Stomach smooth muscle (tissue), 2 donors: ENCODE results near the gene ACSL3.
"Not testable (repeated sequence)": the region's sequence is repeated elsewhere in the genome, so short reads cannot be mapped to it uniquely, and the experiment has no call there.

Experiments used
- H3K27ac ChIP-seq: one replicate; pipeline ENCODE4 v1.7.0; 2013; ENCODE audit warnings: mild to moderate bottlenecking, low read length, inconsistent platforms
- H3K27me3 ChIP-seq, 2 donors: one replicate each; pipeline ENCODE4 v1.7.0; 2013; ENCODE audit warnings: low read length in 2 of 2; ENCODE audit not compliant: insufficient read depth in 2 of 2, control insufficient read depth in 1 of 2
- H3K36me3 ChIP-seq, 2 donors: one replicate each; pipeline ENCODE4 v1.7.0; 2013; ENCODE audit warnings: low read length in 2 of 2; ENCODE audit not compliant: control insufficient read depth in 2 of 2, insufficient read depth in 2 of 2
- H3K4me1 ChIP-seq: one replicate; pipeline ENCODE4 v1.7.0; 2013; ENCODE audit warnings: low read length; ENCODE audit not compliant: control insufficient read depth, insufficient read depth
- H3K4me3 ChIP-seq, 2 donors: one replicate each; pipeline ENCODE4 v1.7.0; 2013; ENCODE audit warnings: low read length in 2 of 2
- H3K9ac ChIP-seq, 2 donors: one replicate each; pipeline ENCODE4 v1.7.0; 2013; ENCODE audit warnings: low read length in 2 of 2, mild to moderate bottlenecking in 1 of 2
- H3K9me3 ChIP-seq, 2 donors: one replicate each; pipeline ENCODE4 v1.7.0; 2013; ENCODE audit warnings: low read length in 2 of 2; ENCODE audit not compliant: control insufficient read depth in 2 of 2
- donor health status: healthy.
- donor health status: Pancreatic carcinoma.

The ACSL3 gene

GRCh38 chr2:222912776-222913175 lies 51.9 kb downstream of the ACSL3 start:
- Histone ChIP-seq H3K27ac (no peak overlapping the region), H3K27me3 (no peaks in the 10 kb centered on the region), H3K4me3 (no peak overlapping the region), H3K36me3 (peaks cover 8 to 9% of the 10 kb centered on the region in 2 donors), H3K4me1 (peaks cover 16% of the 10 kb centered on the region), H3K9ac (no peak overlapping the region), H3K9me3 (no peaks in the 10 kb centered on the region)

DNA sequence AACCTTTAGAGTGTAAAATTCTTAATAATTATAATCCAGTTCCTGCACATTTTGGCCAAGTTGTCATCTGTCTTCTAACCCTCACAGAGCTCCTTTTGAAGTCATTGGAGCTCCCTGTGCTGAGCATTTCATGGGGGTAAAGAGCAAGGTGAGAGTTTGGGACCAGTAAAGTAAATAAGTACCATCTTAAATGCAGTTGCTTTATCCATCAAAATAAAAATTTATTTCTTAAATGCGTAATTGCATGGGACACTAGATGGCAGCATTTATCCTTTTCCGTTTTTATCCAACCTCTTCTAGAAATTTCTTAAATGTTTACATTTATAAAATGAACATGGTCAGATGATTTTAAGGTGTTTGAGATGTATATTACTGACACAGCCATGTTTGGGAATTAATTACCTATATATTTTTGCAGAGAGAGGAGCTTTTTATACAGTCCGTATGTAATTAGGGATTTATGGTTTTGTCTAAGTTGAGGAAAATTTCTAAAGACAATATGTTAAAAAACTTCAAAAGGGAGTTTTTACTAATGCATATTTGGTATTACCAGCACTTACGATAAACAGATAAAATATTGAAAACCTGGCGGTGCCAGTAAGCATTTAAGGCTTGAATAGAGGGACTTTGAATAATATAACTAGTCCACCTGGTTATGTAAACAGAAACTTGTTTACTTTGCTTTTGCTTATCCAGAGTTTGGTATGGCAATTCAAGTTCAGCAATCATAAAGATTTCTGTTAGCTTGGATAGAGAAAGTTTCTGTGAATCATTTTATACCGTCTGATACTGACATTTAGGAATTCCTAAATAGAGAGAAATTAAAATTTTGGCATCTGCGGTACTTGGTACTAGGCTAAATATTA lies 54.5 kb downstream of the ACSL3 start:
- H3K9ac ChIP-seq, result no peak overlapping the region
- H3K36me3 ChIP-seq, result peaks cover 5 to 14% of the 10 kb centered on the region in 2 donors
- H3K27ac ChIP-seq, result no peak overlapping the region
- no peaks in the 10 kb centered on the region for H3K27me3 ChIP-seq
- H3K9me3 ChIP-seq, result no peaks in the 10 kb centered on the region
- no peak overlapping the region for H3K4me3 ChIP-seq
- peaks cover 12% of the 10 kb centered on the region for H3K4me1 ChIP-seq

- H3K4me3 ChIP-seq, result no peak overlapping the region
- H3K27ac ChIP-seq, result no peak overlapping the region
- H3K9ac ChIP-seq, result no peak overlapping the region
- H3K9me3 ChIP-seq, result no peaks in the 10 kb centered on the region
- H3K4me1 ChIP-seq, result peaks cover 12% of the 10 kb centered on the region
- no peaks in the 10 kb centered on the region for H3K27me3 ChIP-seq
- peaks cover 10 to 20% of the 10 kb centered on the region in 2 donors for H3K36me3 ChIP-seq
Measured at GRCh38 chr2:222916229-222917197, 55.7 kb downstream of the ACSL3 start.

DNA sequence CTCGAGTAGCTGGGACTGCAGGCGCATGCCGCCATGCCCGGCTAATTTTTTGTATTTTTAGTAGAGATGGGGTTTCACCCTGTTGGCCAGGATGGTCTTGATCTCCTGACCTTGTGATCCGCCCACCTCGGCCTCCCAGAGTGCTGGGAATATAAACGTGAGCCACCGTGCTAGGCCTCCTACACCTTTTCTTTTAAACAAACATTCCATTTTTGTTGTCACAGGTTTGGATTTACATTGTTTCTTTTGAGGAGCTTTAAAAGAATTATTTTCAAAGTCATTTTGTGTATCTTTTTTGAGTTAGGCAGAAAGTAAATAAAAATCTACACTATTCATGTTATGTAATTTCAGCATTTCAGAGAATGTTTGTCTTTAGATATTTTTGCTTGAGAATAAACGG lies 56.4 kb downstream of the ACSL3 start:
- not testable (repeated sequence) for H3K4me3 ChIP-seq

DNA sequence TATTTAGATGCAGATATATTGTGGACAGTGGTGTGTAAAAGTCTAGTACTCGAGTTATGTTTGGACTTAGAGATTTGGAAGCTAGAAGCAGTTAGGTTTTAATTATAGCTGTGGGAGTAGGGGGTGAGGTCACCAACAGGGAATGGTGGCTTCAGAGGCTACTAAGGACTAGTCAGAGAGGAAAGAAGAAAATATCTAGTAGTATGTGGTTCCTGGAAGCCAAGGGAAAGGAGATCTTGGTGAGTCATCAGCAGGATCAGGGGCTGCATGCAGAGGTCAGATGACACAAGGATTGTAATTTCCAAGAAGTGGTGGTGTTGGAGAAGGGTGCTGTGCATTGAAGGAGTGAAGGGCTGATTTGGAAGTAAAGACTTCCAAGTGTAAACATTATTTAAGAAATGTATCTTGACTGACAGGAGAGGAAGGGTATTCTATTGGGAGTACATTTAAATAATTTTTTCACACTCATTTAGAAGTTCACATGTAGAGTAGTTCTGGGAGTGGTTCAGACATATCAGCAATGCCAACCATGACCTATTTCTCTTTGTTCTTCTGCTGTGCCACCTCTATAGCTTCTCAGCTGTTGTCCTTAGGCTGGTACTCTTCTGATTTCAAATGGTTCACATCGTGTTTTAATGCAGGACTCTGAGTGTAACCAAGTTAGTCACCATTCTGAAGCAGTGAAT lies 59.1 kb downstream of the ACSL3 start:
- Histone ChIP-seq H3K4me3 (no peak overlapping the region), H3K9ac (no peak overlapping the region), H3K27ac (no peak overlapping the region), H3K27me3 (no peaks in the 10 kb centered on the region), H3K9me3 (no peaks in the 10 kb centered on the region), H3K4me1 (peaks cover 2% of the 10 kb centered on the region), H3K36me3 (peaks cover 14 to 34% of the 10 kb centered on the region in 2 donors)

More for the DNA sequence above, 56.4 kb downstream of the ACSL3 start:
- not testable (repeated sequence) for H3K9me3 ChIP-seq, H3K27ac ChIP-seq, H3K27me3 ChIP-seq, H3K9ac ChIP-seq
- Histone ChIP-seq H3K36me3 (peaks cover 10 to 26% of the 10 kb centered on the region in 2 donors), H3K4me1 (peaks cover 10% of the 10 kb centered on the region)

DNA sequence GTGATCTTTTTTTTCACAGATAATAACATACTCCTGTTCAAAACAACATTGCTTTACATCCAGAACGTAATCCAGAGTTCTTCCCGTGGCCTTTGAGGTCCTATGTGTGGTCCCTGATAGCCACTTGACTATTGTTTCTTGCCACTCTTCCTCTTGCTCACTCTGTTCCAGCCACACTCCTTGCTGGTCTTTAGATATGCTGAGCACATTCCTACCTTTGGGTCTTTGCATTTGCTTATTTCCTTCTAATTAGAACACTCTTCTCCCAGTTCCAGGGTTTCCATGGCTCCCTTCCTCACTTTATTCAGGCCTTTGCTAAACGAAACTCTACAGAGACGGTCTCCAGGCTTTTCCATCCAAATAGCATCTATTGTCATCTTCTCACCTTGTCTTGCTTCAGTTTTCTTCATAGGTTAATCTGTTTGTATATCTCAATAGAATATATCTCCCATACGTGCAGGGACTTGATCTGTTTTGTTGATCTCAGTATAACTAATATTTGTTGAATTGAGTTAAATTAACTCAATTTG lies 59.9 kb downstream of the ACSL3 start:
- peaks cover 14 to 34% of the 10 kb centered on the region in 2 donors for H3K36me3 ChIP-seq
- H3K4me1 ChIP-seq, result no peaks in the 10 kb centered on the region
- H3K4me3 ChIP-seq, result no peak overlapping the region
- no peaks in the 10 kb centered on the region for H3K27me3 ChIP-seq
- H3K9ac ChIP-seq, result no peak overlapping the region
- no peaks in the 10 kb centered on the region for H3K9me3 ChIP-seq
- H3K27ac ChIP-seq, result no peak overlapping the region

DNA sequence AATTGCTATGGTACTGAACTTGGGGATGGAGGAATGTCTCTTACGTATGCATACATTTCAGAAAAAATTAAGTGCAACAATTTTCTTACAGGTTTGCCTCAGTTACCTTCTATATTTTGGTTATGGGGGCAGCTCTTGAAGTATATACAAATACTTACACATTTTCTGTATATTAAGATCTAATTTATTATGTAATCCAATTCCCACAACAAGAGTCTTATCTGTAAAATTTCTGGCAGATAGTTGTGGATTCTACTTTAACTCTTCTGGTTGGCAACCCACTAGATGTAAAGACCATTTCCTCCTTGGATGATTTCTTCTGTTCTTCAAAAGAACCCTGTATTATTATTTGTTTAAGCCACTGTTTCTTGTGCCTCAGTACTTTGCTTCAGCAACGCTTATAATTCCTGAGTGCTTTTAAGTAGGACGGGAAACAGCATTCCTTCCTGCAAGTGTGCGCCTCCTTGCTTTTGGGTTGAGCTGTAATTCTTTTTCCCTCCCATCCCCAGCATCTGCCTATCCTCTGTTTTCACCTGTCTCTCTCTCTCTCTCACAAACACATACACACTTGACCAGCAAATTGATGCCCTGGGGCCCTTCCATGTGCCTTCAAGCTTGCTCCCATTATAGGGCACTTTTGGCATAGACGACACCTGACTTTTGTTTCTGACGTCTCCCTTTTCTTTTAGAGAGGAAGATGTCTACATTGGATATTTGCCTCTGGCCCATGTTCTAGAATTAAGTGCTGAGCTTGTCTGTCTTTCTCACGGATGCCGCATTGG lies 61.4 kb downstream of the ACSL3 start:
- H3K9me3 ChIP-seq, result no peaks in the 10 kb centered on the region
- H3K4me3 ChIP-seq, result no peak overlapping the region
- H3K27me3 ChIP-seq, result no peaks in the 10 kb centered on the region
- H3K9ac ChIP-seq, result no peak overlapping the region
- H3K4me1 ChIP-seq, result no peaks in the 10 kb centered on the region
- H3K36me3 ChIP-seq, result peaks cover 14 to 33% of the 10 kb centered on the region in 2 donors
- no peak overlapping the region for H3K27ac ChIP-seq

- Histone ChIP-seq H3K4me1 (no peaks in the 10 kb centered on the region), H3K36me3 (peaks cover 16 to 26% of the 10 kb centered on the region in 2 donors), H3K27me3 (no peaks in the 10 kb centered on the region), H3K9me3 (no peaks in the 10 kb centered on the region), H3K9ac (no peak overlapping the region), H3K27ac (no peak overlapping the region), H3K4me3 (no peak overlapping the region)
Measured at GRCh38 chr2:222926915-222927314, 66.1 kb downstream of the ACSL3 start.

DNA sequence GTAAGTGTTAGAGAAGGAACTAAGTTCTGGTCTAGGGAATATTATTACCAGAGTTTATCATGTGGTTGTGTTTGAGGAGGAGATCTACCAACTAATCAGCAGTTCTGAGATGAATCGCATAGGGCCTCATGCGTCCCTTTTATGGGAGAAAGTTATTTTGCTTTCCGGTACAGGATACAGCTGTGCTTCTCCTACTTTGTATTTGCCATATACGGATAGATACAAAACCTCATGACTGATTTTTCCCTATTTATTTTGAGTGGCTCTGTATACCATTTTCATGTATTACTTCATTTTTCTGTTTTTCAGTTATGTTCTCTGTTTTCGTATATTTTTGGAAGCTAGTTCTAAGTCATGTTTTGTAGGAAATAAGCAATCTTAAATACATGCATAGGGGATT lies 66.8 kb downstream of the ACSL3 start:
- Histone ChIP-seq H3K36me3 (peaks cover 16 to 20% of the 10 kb centered on the region in 2 donors), H3K9me3 (no peaks in the 10 kb centered on the region), H3K4me3 (no peak overlapping the region), H3K4me1 (no peaks in the 10 kb centered on the region), H3K9ac (no peak overlapping the region), H3K27ac (no peak overlapping the region), H3K27me3 (no peaks in the 10 kb centered on the region)
